Astrocyte (in vitro differentiated cells and primary cell): ENCODE results near the gene KRT33A.
"Not testable (repeated sequence)": the region's sequence is repeated elsewhere in the genome, so short reads cannot be mapped to it uniquely, and the experiment has no call there.

Source experiments
- EZH2 ChIP-seq: IDR thresholded peaks from 2 replicates; pipeline ENCODE4 v1.6.1; 2012; ENCODE audit warnings: mild to moderate bottlenecking, low read length, inconsistent platforms; ENCODE audit not compliant: insufficient read depth
- TF ChIP-seq, protein P1 (sequence below): IDR thresholded peaks from 2 replicates; pipeline ENCODE4 v1.5.1; 2011; ENCODE audit warnings: low read depth, mild to moderate bottlenecking, inconsistent platforms, low read length, moderate library complexity; ENCODE audit not compliant: insufficient read depth

DNA sequence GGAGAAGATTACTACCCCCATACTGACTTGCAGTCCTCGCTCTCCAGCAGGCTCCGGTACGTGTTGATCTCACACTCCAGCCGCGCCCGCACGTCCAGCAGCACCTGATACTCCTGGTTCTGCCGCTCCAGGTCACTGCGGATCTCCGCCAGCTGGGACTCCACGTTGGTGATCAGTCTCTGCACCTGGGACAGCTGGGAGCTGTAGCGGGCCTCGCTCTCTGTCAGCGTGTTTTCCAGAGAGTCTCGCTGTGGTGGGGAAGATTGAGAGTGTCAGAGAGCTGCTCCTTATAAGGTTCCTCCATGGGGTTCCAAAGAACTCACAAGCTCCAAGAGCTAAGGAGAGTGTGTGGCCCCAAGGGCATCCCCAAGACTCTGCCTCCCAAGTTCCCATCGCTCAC lies 4.2 kb downstream of the KRT33A start:
- TF ChIP-seq EZH2: not testable (repeated sequence)
- TF ChIP-seq, protein P1, sequence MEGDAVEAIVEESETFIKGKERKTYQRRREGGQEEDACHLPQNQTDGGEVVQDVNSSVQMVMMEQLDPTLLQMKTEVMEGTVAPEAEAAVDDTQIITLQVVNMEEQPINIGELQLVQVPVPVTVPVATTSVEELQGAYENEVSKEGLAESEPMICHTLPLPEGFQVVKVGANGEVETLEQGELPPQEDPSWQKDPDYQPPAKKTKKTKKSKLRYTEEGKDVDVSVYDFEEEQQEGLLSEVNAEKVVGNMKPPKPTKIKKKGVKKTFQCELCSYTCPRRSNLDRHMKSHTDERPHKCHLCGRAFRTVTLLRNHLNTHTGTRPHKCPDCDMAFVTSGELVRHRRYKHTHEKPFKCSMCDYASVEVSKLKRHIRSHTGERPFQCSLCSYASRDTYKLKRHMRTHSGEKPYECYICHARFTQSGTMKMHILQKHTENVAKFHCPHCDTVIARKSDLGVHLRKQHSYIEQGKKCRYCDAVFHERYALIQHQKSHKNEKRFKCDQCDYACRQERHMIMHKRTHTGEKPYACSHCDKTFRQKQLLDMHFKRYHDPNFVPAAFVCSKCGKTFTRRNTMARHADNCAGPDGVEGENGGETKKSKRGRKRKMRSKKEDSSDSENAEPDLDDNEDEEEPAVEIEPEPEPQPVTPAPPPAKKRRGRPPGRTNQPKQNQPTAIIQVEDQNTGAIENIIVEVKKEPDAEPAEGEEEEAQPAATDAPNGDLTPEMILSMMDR: not testable (repeated sequence)
